ENCODE results near the gene CLN5.

The CLN5 gene

DNA sequence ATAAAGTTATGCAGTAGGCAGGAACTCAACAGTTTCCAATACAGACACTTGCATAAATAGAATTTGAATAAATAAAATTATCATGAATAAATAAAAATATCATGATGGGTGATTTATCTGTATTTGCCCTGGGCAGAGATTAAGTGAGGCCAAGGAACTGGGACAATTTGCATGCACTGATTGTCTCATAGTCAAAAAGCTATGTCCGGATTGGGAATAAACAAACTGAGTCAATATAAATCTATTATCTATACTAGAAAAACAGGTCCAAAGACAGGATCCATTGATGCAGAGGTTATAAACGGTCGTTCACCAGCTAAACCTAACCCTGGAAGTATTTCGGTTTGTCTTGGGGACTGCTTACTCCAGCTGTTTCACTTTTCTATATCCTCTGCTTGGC is 61.3 kb downstream of the CLN5 start:
- H3K4me1 Mint-ChIP-seq, result peaks cover 10% of the 10 kb centered on the region
- H3K27ac Mint-ChIP-seq, result no peak overlapping the region
- no peak overlapping the region for H3K4me3 Mint-ChIP-seq
- ATAC-seq, result no peak
- H3K36me3 Mint-ChIP-seq, result peaks cover 68% of the 10 kb centered on the region
- no peaks in the 10 kb centered on the region for H3K9me3 Mint-ChIP-seq
- H3K27me3 Mint-ChIP-seq, result no peaks in the 10 kb centered on the region

Measured in stimulated activated memory B cell treated with anti-CD40 and anti-IgM and Interleukin-4, amounts not matched to agents 10 μg/mL and 1 μg/mL and 100 μg/mL, for 72 hours (primary cell).